Suprapubic skin (tissue), 4 donors: ENCODE measurements around the gene MED10. TPM values are rescaled to one million over a fixed set of nuclear protein-coding genes. Genes with fewer than 3 reads are reported as not detected.

ENCODE experiments used
- DNase-seq, 2 donors: peaks; one replicate each; pipeline ENCODE4 v3.0.0-alpha.2; 2019; ENCODE audit warnings: low spot score in 2 of 2
- H3K27ac ChIP-seq: fragments of 200-600 bp; sonication (generic); one replicate; pipeline ENCODE4 v1.5.1; 2019
- H3K27me3 ChIP-seq: fragments of 200-600 bp; sonication (generic); one replicate; pipeline ENCODE4 v1.5.1; 2019
- H3K36me3 ChIP-seq: fragments of 200-600 bp; sonication (generic); one replicate; pipeline ENCODE4 v1.5.1; 2019
- H3K4me1 ChIP-seq: fragments of 200-600 bp; sonication (generic); one replicate; pipeline ENCODE4 v1.5.1; 2019
- H3K4me3 ChIP-seq: fragments of 200-600 bp; sonication (generic); one replicate; pipeline ENCODE4 v1.5.1; 2019; ENCODE audit warnings: mild to moderate bottlenecking
- H3K9me3 ChIP-seq: fragments of 200-600 bp; sonication (generic); one replicate; pipeline ENCODE4 v1.5.1; 2019
- CTCF ChIP-seq, 2 donors: fragments of 200-600 bp in 1 of 2; fragments of 450-650 bp in 1 of 2; sonication (generic) in 1 of 2; IDR thresholded peaks; one replicate each; pipeline ENCODE4 v1.5.1; 2016 to 2019; ENCODE audit warnings: antibody characterized with exemption in 2 of 2, mild to moderate bottlenecking in 1 of 2, moderate library complexity in 1 of 2
- EP300 ChIP-seq: sonication (generic); formaldehyde crosslinking; IDR thresholded peaks from one replicate; pipeline ENCODE4 v1.6.1; 2017; ENCODE audit warnings: antibody characterized with exemption
- POLR2A ChIP-seq, 2 donors: fragments of 450-650 bp; IDR thresholded peaks; one replicate each; pipeline ENCODE4 v1.6.1; 2017; ENCODE audit warnings: antibody characterized with exemption in 2 of 2, mild to moderate bottlenecking in 2 of 2, moderate library complexity in 2 of 2
- POLR2AphosphoS5 ChIP-seq, 3 donors: sonication (generic); formaldehyde crosslinking; IDR thresholded peaks; one replicate each; pipeline ENCODE4 v1.6.1; 2017; ENCODE audit warnings: antibody characterized with exemption in 3 of 3
- WGBS: methylation state at CpG from one replicate; pipeline ENCODE4 v1.1.5; 2018; 5-methylcytosine and 5-hydroxymethylcytosine counted together
- total RNA-seq, 4 donors: library from RNA; depleted of rRNA; stranded (reverse); fragments of >200 nt; gene quantifications; one replicate each; pipeline ENCODE4 v1.1.0, GENCODE V29; 2016

MED10 gene
- total RNA-seq, 4 donors from 2014 or later = 20.1 to 38.8 (median 32.5) TPM

GRCh38 chr5:6373081-6373846 lies 5.1 kb downstream of the MED10 start:
- peaks cover 82% of the 10 kb centered on the region for H3K36me3 ChIP-seq

GRCh38 chr5:6372251-6373080 lies 5.9 kb downstream of the MED10 start:
- no peak for TF ChIP-seq EP300
- no peak for TF ChIP-seq POLR2A (IDR thresholded peaks at IDR 0.05)
- TF ChIP-seq POLR2AphosphoS5 (IDR thresholded peaks at IDR 0.05) = no peak
- TF ChIP-seq CTCF (IDR thresholded peaks at IDR 0.05) = no peak
- no peak for DNase-seq
- H3K9me3 ChIP-seq = no peaks in the 10 kb centered on the region
- 89% methylated on average over 23 of the region's 23 CpGs for WGBS
- no peak overlapping the region for H3K27ac ChIP-seq
- H3K27me3 ChIP-seq = no peaks in the 10 kb centered on the region
- peaks cover 86% of the 10 kb centered on the region for H3K36me3 ChIP-seq
- H3K4me3 ChIP-seq = no peak overlapping the region
- H3K4me1 ChIP-seq = peaks cover 12% of the 10 kb centered on the region

More at GRCh38 chr5:6373081-6373846, 5.1 kb downstream of the MED10 start:
- H3K27me3 ChIP-seq = no peaks in the 10 kb centered on the region
- H3K9me3 ChIP-seq = no peaks in the 10 kb centered on the region
- no peak for DNase-seq
- no peak overlapping the region for H3K27ac ChIP-seq
- 90% methylated on average over 15 of the region's 17 CpGs for WGBS
- no peak overlapping the region for H3K4me3 ChIP-seq
- peaks cover 15% of the 10 kb centered on the region for H3K4me1 ChIP-seq
- TF ChIP-seq POLR2AphosphoS5 (IDR thresholded peaks at IDR 0.05) = no peak
- TF ChIP-seq EP300 = no peak
- no peak for TF ChIP-seq POLR2A (IDR thresholded peaks at IDR 0.05)
- no peak for TF ChIP-seq CTCF (IDR thresholded peaks at IDR 0.05)

GRCh38 chr5:6371079-6371810 lies 7.1 kb downstream of the MED10 start:
- peaks cover 90% of the 10 kb centered on the region for H3K36me3 ChIP-seq
- no peak overlapping the region for H3K27ac ChIP-seq
- H3K27me3 ChIP-seq = no peaks in the 10 kb centered on the region
- peaks cover under 1% of the 10 kb centered on the region for H3K4me1 ChIP-seq
- H3K9me3 ChIP-seq = no peaks in the 10 kb centered on the region
- no peak for DNase-seq
- no peak overlapping the region for H3K4me3 ChIP-seq
- WGBS = 98% methylated on average over 16 of the region's 19 CpGs
- TF ChIP-seq POLR2AphosphoS5 (IDR thresholded peaks at IDR 0.05) = no peak
- TF ChIP-seq POLR2A (IDR thresholded peaks at IDR 0.05) = no peak
- no peak for TF ChIP-seq EP300
- no peak for TF ChIP-seq CTCF (IDR thresholded peaks at IDR 0.05)

GRCh38 chr5:6370580-6370979 lies 7.8 kb downstream of the MED10 start:
- Histone ChIP-seq H3K4me1 (no peaks in the 10 kb centered on the region), H3K4me3 (no peak overlapping the region), H3K27me3 (no peaks in the 10 kb centered on the region), H3K27ac (no peak overlapping the region), H3K9me3 (no peaks in the 10 kb centered on the region), H3K36me3 (peaks cover 89% of the 10 kb centered on the region)
- DNase-seq = no peak
- 91% methylated on average over 13 of the region's 13 CpGs for WGBS
- TF ChIP-seq EP300 (no peak), POLR2AphosphoS5 (IDR thresholded peaks at IDR 0.05) (no peak), POLR2A (IDR thresholded peaks at IDR 0.05) (no peak), CTCF (IDR thresholded peaks at IDR 0.05) (no peak)
